Suprapubic skin (tissue), 4 donors: ENCODE data around the gene FILIP1L. TPM values are rescaled to one million over a fixed set of nuclear protein-coding genes. Genes with fewer than 3 reads are reported as not detected.
"Not testable (repeated sequence)": the region's sequence is repeated elsewhere in the genome, so short reads cannot be mapped to it uniquely, and the experiment has no call there.

Source experiments
- DNase-seq, 2 donors: peaks; one replicate each; pipeline ENCODE4 v3.0.0-alpha.2; 2019; ENCODE audit warnings: low spot score in 2 of 2
- H3K27ac ChIP-seq: fragments of 200-600 bp; sonication (generic); one replicate; pipeline ENCODE4 v1.5.1; 2019
- H3K27me3 ChIP-seq: fragments of 200-600 bp; sonication (generic); one replicate; pipeline ENCODE4 v1.5.1; 2019
- H3K36me3 ChIP-seq: fragments of 200-600 bp; sonication (generic); one replicate; pipeline ENCODE4 v1.5.1; 2019
- H3K4me1 ChIP-seq: fragments of 200-600 bp; sonication (generic); one replicate; pipeline ENCODE4 v1.5.1; 2019
- H3K4me3 ChIP-seq: fragments of 200-600 bp; sonication (generic); one replicate; pipeline ENCODE4 v1.5.1; 2019; ENCODE audit warnings: mild to moderate bottlenecking
- H3K9me3 ChIP-seq: fragments of 200-600 bp; sonication (generic); one replicate; pipeline ENCODE4 v1.5.1; 2019
- CTCF ChIP-seq, 2 donors: fragments of 200-600 bp in 1 of 2; fragments of 450-650 bp in 1 of 2; sonication (generic) in 1 of 2; IDR thresholded peaks; one replicate each; pipeline ENCODE4 v1.5.1; 2016 to 2019; ENCODE audit warnings: antibody characterized with exemption in 2 of 2, mild to moderate bottlenecking in 1 of 2, moderate library complexity in 1 of 2
- EP300 ChIP-seq: sonication (generic); formaldehyde crosslinking; IDR thresholded peaks from one replicate; pipeline ENCODE4 v1.6.1; 2017; ENCODE audit warnings: antibody characterized with exemption
- POLR2A ChIP-seq, 2 donors: fragments of 450-650 bp; IDR thresholded peaks; one replicate each; pipeline ENCODE4 v1.6.1; 2017; ENCODE audit warnings: antibody characterized with exemption in 2 of 2, mild to moderate bottlenecking in 2 of 2, moderate library complexity in 2 of 2
- POLR2AphosphoS5 ChIP-seq, 3 donors: sonication (generic); formaldehyde crosslinking; IDR thresholded peaks; one replicate each; pipeline ENCODE4 v1.6.1; 2017; ENCODE audit warnings: antibody characterized with exemption in 3 of 3
- WGBS: methylation state at CpG from one replicate; pipeline ENCODE4 v1.1.5; 2018; 5-methylcytosine and 5-hydroxymethylcytosine counted together
- total RNA-seq, 4 donors: library from RNA; depleted of rRNA; stranded (reverse); fragments of >200 nt; gene quantifications; one replicate each; pipeline ENCODE4 v1.1.0, GENCODE V29; 2016

The FILIP1L gene
- total RNA-seq, 4 donors from 2014 or later: 14.0 to 19.9 (median 15.9) TPM

GRCh38 chr3:99846477-99847160 lies 267.7 kb downstream of the FILIP1L start:
- Histone ChIP-seq H3K4me3 (no peak overlapping the region), H3K36me3 (peaks cover 8% of the 10 kb centered on the region), H3K27me3 (no peaks in the 10 kb centered on the region), H3K4me1 (peaks cover 38% of the 10 kb centered on the region), H3K27ac (peak overlapping the region; percentile 77), H3K9me3 (no peaks in the 10 kb centered on the region)
- no peak for DNase-seq
- TF ChIP-seq POLR2A (IDR thresholded peaks at IDR 0.05) (no peak), POLR2AphosphoS5 (IDR thresholded peaks at IDR 0.05) (peak in 1 of 3 donors; percentile 77)
- 17% methylated on average over 6 of the region's 6 CpGs for WGBS

GRCh38 chr3:99845999-99846398 lies 268.3 kb downstream of the FILIP1L start:
- Histone ChIP-seq H3K36me3 (peaks cover 8% of the 10 kb centered on the region), H3K4me1 (peaks cover 38% of the 10 kb centered on the region), H3K27ac (peak overlapping the region; percentile 77), H3K4me3 (no peak overlapping the region), H3K9me3 (no peaks in the 10 kb centered on the region), H3K27me3 (no peaks in the 10 kb centered on the region)
- DNase-seq: no peak
- TF ChIP-seq POLR2A (IDR thresholded peaks at IDR 0.05) (no peak), EP300 (no peak), POLR2AphosphoS5 (IDR thresholded peaks at IDR 0.05) (no peak), CTCF (IDR thresholded peaks at IDR 0.05) (no peak)
- 42% methylated on average over 2 of the region's 2 CpGs for WGBS

GRCh38 chr3:99845331-99845730 lies 269.0 kb downstream of the FILIP1L start:
- Histone ChIP-seq H3K9me3 (no peaks in the 10 kb centered on the region), H3K4me1 (peaks cover 38% of the 10 kb centered on the region), H3K4me3 (no peak overlapping the region), H3K27me3 (no peaks in the 10 kb centered on the region), H3K27ac (peak overlapping the region; percentile 5), H3K36me3 (peaks cover 3% of the 10 kb centered on the region)
- TF ChIP-seq POLR2AphosphoS5 (IDR thresholded peaks at IDR 0.05) (no peak), CTCF (IDR thresholded peaks at IDR 0.05) (no peak)
- 55% methylated on average over 4 of the region's 4 CpGs for WGBS
- DNase-seq: no peak

- Histone ChIP-seq H3K27ac (peak overlapping the region; percentile 34), H3K36me3 (no peaks in the 10 kb centered on the region), H3K4me3 (no peak overlapping the region), H3K27me3 (no peaks in the 10 kb centered on the region), H3K9me3 (no peaks in the 10 kb centered on the region), H3K4me1 (peaks cover 42% of the 10 kb centered on the region)
- 64% methylated on average over 6 of the region's 10 CpGs for WGBS
- no peak for DNase-seq
- TF ChIP-seq POLR2A (IDR thresholded peaks at IDR 0.05) (no peak), CTCF (IDR thresholded peaks at IDR 0.05) (no peak), EP300 (no peak), POLR2AphosphoS5 (IDR thresholded peaks at IDR 0.05) (no peak)
Measured at GRCh38 chr3:99843590-99844258, 270.6 kb downstream of the FILIP1L start.

- TF ChIP-seq CTCF (IDR thresholded peaks at IDR 0.05) (peak; percentile 62 to 65), EP300 (no peak)
- Histone ChIP-seq H3K27ac (no peak overlapping the region), H3K27me3 (no peaks in the 10 kb centered on the region), H3K4me3 (no peak overlapping the region), H3K36me3 (no peaks in the 10 kb centered on the region), H3K9me3 (no peaks in the 10 kb centered on the region), H3K4me1 (peaks cover 42% of the 10 kb centered on the region)
- DNase-seq: no peak
- WGBS: 27% methylated on average over 2 of the region's 2 CpGs
Measured at GRCh38 chr3:99842826-99843589, 271.3 kb downstream of the FILIP1L start.

- peaks cover 37% of the 10 kb centered on the region for H3K4me1 ChIP-seq
- H3K36me3 ChIP-seq, H3K9me3 ChIP-seq, H3K27me3 ChIP-seq, DNase-seq, H3K27ac ChIP-seq, H3K4me3 ChIP-seq: not testable (repeated sequence)
- WGBS: 96% methylated on average over 4 of the region's 4 CpGs
Measured at GRCh38 chr3:99841949-99842348, 272.4 kb downstream of the FILIP1L start.
